Uterus (tissue), 4 donors: ENCODE measurements around the gene UBL7. TPM values are rescaled to one million over a fixed set of nuclear protein-coding genes. Genes with fewer than 3 reads are reported as not detected.
A peak's percentile ranks its signal among the peaks of the same experiment; 100 is the strongest.

Source experiments
- DNase-seq, 2 donors: peaks; one replicate each; pipeline ENCODE4 v3.0.0-alpha.2; 2019 to 2020
- H3K27ac ChIP-seq, 2 donors: fragments of 200-600 bp; sonication (generic); 1 replicate in 1 of 2; 2 replicates in 1 of 2; pipeline ENCODE4 v1.5.1; 2016 to 2018
- H3K27me3 ChIP-seq, 2 donors: fragments of 200-600 bp; sonication (generic); one replicate each; pipeline ENCODE4 v1.5.1; 2018 to 2019; ENCODE audit warnings: control low read depth in 1 of 2
- H3K36me3 ChIP-seq, 2 donors: fragments of 200-600 bp; sonication (generic); one replicate each; pipeline ENCODE4 v1.5.1; 2019; ENCODE audit warnings: control low read depth in 1 of 2
- H3K4me1 ChIP-seq, 2 donors: fragments of 200-600 bp; sonication (generic); one replicate each; pipeline ENCODE4 v1.5.1; 2018 to 2019; ENCODE audit warnings: control low read depth in 1 of 2
- H3K4me3 ChIP-seq, 2 donors: fragments of 200-600 bp; sonication (generic); 1 replicate in 1 of 2; 2 replicates in 1 of 2; pipeline ENCODE4 v1.5.1; 2018 to 2019; ENCODE audit warnings: mild to moderate bottlenecking in 1 of 2
- H3K9me3 ChIP-seq, 2 donors: fragments of 200-600 bp; sonication (generic); one replicate each; pipeline ENCODE4 v1.5.1; 2019; ENCODE audit warnings: control low read depth in 1 of 2
- CTCF ChIP-seq, 4 experiments: fragments of 200-600 bp in 2 of 4; fragments of 450-650 bp in 2 of 4; sonication (generic) in 2 of 4; IDR thresholded peaks; one replicate each; pipeline ENCODE4 v1.5.1; 2016 to 2019; ENCODE audit warnings: antibody characterized with exemption in 4 of 4, mild to moderate bottlenecking in 2 of 4, moderate library complexity in 1 of 4
- POLR2A ChIP-seq, 2 donors: fragments of 450-650 bp; IDR thresholded peaks; one replicate each; pipeline ENCODE4 v1.6.1; 2016; ENCODE audit warnings: antibody characterized with exemption in 2 of 2, mild to moderate bottlenecking in 1 of 2, moderate library complexity in 1 of 2
- intact Hi-C: fragments of 100-400 bp; cut with DNase I; formaldehyde crosslinking; loops from one replicate; pipeline ENCODE4 v1.15.1; 2023; ENCODE audit warnings: low total_unique reads
- total RNA-seq, 4 donors: library from RNA; depleted of rRNA in 3 of 4; stranded (reverse); fragments of >200 nt in 3 of 4; gene quantifications; one replicate each; pipeline versions ENCODE4 v1.1.0 to v1.2.4, GENCODE V29; 2014 to 2023
- donor health status: DM: yes; HTN: yes; CAD: no.

The UBL7 gene
- total RNA-seq, 4 donors from 2014 or later = 15.4 to 60.6 (median 35.7) TPM

DNA sequence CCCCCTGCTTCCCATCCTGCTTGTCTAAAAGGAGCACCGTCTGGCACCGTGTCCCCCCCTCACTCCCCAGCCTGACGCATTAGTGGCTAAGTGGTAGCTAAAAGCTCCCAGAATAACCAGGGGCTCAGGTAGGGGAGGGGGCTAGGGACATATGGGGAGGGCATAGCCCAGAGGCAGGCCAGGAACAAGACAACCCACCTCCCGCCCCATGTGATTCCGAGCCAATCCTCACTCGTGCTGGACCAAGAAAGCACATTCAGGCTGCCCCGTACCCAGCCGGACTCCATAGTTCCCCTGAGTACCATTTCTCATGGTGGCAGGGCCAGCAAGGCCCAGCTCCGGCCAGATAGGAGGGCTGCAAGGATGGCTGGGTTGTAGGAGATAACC, 38.7 kb downstream of the UBL7 start:
- peak overlapping the region in 1 of 2 donors; percentile 45 for H3K27ac ChIP-seq
- H3K27me3 ChIP-seq = no peaks in the 10 kb centered on the region
- DNase-seq = no peak
- no peak for TF ChIP-seq POLR2A (IDR thresholded peaks at IDR 0.05)
- TF ChIP-seq CTCF (IDR thresholded peaks at IDR 0.05) = no peak
- intact Hi-C loops = no loop called here
- H3K9me3 ChIP-seq = no peaks in the 10 kb centered on the region
- H3K4me3 ChIP-seq = no peak overlapping the region
- peaks cover 10 to 18% of the 10 kb centered on the region in 2 donors for H3K4me1 ChIP-seq
- no peaks in the 10 kb centered on the region for H3K36me3 ChIP-seq

DNA sequence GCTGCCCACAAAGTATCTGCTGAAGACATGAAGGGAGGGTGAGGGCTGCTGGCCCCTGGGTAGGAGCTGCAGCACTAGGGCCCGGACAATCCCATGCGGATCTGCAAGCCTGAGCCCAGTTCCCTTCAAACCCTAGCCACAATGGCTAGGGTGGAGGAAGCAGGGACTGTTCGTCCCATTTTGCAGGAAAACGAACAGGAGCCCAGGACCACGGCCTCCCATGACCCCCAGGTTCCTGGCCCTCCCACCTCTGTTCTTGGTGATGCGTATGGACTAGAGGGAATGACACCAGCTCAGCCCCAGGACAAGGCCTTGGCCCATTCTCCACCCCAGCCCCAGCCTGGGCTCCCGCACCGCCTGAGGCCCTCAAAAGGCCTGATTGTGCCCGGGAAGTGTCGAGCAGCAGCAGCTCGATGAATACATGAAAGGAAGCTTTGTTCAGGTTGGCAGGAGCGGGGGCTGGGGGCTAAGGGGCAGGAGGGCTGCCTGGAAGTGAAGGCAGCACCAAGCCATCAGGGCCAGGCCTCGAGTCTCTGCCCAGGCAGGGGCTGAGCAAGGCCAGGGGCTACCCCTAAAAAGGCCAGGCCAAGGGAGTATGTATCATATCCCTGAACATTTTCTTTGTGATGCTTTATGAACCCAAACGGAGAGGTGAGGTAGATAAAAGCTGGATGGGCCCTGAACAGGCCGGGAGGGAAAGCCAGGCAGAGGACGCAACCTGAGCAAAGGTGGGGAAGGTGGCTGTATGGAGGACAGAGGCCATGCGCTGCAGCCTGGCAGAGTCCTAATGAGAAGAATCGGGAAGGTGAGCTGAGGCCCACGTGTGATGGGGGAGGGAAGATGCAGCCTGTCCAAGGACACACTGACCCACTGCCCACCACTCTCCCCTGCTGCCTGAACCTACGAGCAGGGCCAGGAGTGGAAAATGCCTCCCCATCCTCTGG, 39.4 kb downstream of the UBL7 start:
- intact Hi-C loops = no loop called here
- Histone ChIP-seq H3K4me3 (no peak overlapping the region), H3K4me1 (peaks cover 10 to 18% of the 10 kb centered on the region in 2 donors), H3K36me3 (no peaks in the 10 kb centered on the region), H3K27ac (peak overlapping the region in 1 of 2 donors; percentile 45), H3K27me3 (no peaks in the 10 kb centered on the region), H3K9me3 (no peaks in the 10 kb centered on the region)
- DNase-seq = no peak
- TF ChIP-seq CTCF (IDR thresholded peaks at IDR 0.05) = no peak
- TF ChIP-seq POLR2A (IDR thresholded peaks at IDR 0.05) = no peak

DNA sequence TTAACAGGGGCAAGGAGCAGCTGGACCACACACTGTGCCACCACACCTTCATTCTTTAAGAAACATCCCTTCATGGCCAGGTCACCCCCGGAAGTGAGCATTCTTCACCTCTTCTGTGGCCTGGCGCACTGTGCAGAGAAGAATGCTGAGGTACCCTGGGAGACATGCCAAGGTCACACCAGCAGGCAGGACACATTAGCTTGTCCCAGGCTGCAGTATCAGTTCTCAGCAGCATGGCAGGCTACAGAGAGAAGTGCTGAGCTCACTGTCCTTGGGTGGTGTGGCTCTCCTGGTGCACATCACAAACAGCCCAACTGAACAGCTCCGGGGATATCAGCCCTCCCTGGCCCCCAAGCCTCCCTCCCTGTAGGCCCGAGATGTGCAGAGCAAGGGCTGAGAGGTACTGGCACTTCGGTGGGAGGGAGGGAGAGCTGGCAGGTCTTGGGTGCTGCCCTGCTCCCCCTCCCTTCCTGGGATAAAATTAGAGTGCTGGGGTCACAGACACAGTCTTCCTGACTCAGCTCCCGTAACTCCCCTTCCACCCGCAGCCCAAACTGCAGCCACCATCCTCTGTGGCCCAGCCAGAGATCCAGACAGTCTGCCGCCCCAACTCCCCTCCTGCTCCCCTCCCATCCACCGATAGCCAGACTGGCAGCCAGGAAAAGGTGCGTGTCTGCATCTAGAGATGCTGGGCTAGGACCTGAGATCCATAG, 40.6 kb downstream of the UBL7 start:
- Histone ChIP-seq H3K4me3 (no peak overlapping the region), H3K27ac (no peak overlapping the region), H3K27me3 (no peaks in the 10 kb centered on the region), H3K36me3 (no peaks in the 10 kb centered on the region), H3K9me3 (no peaks in the 10 kb centered on the region), H3K4me1 (peaks cover 10 to 18% of the 10 kb centered on the region in 2 donors)
- no peak for DNase-seq
- intact Hi-C loops = no loop called here
- TF ChIP-seq POLR2A (IDR thresholded peaks at IDR 0.05) (no peak), CTCF (IDR thresholded peaks at IDR 0.05) (no peak)

- Histone ChIP-seq H3K27me3 (no peaks in the 10 kb centered on the region), H3K4me3 (no peak overlapping the region), H3K4me1 (peaks cover 10 to 18% of the 10 kb centered on the region in 2 donors), H3K36me3 (no peaks in the 10 kb centered on the region), H3K27ac (no peak overlapping the region), H3K9me3 (no peaks in the 10 kb centered on the region)
- intact Hi-C loops = no loop called here
- DNase-seq = no peak
- no peak for TF ChIP-seq POLR2A (IDR thresholded peaks at IDR 0.05)
- TF ChIP-seq CTCF (IDR thresholded peaks at IDR 0.05) = no peak
Observed at GRCh38 chr15:74419432-74419831, 41.5 kb downstream of the UBL7 start.
